ENCODE results near the gene GDNF. TPM values are rescaled to one million over a fixed set of nuclear protein-coding genes. Genes with fewer than 3 reads are reported as not detected.

The GDNF gene
- total RNA-seq, 1 experiment from 2014 or later: 14.7 TPM

DNA sequence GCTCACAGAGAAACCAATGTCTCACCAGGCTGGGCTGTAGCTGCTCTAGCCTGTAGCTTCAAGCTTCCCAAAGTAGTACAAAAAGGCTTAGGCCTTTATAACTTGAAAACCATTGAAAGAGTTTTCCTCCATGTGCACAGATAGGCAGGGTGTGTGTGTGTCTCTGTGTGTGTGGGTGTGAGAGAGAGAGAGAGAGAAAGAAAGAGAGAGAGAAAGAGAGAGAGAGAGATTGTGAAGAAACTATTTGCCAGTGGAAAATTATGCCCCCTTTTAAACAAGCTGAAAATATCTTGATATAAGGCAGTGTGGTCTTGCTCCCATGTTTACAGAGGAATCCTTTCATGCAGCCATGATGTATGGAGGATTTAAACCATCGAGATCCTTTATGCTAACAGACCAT lies 17.9 kb upstream of the GDNF start:
- H3K27ac ChIP-seq (ENCODE audit: low read depth, low read length, poor library complexity, severe bottlenecking): no peak overlapping the region
- BruUV-seq (replicated peaks): no TSS peak
- no peak for TF ChIP-seq EZH2 (IDR thresholded peaks at IDR 0.05; ENCODE audit: borderline replicate concordance, low read depth, low read length, poor library complexity, severe bottlenecking)
- TF ChIP-seq, protein P1, sequence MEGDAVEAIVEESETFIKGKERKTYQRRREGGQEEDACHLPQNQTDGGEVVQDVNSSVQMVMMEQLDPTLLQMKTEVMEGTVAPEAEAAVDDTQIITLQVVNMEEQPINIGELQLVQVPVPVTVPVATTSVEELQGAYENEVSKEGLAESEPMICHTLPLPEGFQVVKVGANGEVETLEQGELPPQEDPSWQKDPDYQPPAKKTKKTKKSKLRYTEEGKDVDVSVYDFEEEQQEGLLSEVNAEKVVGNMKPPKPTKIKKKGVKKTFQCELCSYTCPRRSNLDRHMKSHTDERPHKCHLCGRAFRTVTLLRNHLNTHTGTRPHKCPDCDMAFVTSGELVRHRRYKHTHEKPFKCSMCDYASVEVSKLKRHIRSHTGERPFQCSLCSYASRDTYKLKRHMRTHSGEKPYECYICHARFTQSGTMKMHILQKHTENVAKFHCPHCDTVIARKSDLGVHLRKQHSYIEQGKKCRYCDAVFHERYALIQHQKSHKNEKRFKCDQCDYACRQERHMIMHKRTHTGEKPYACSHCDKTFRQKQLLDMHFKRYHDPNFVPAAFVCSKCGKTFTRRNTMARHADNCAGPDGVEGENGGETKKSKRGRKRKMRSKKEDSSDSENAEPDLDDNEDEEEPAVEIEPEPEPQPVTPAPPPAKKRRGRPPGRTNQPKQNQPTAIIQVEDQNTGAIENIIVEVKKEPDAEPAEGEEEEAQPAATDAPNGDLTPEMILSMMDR (conservative IDR thresholded peaks at IDR 0.05; ENCODE audit: low read depth, low read length): no peak
- no peak overlapping the region for H3K4me3 ChIP-seq (ENCODE audit: low read depth, low read length, poor library complexity, severe bottlenecking)
- H3K9me3 ChIP-seq (ENCODE audit: low read depth, low read length, poor library complexity, severe bottlenecking): no peaks in the 10 kb centered on the region
- no peaks in the 10 kb centered on the region for H3K27me3 ChIP-seq (replicated peaks; ENCODE audit: insufficient read depth, low read depth, low read length, poor library complexity)
- H3K4me1 ChIP-seq (ENCODE audit: insufficient read depth, low read length, poor library complexity, severe bottlenecking): no peaks in the 10 kb centered on the region
- intact Hi-C loops (cut with micrococcal nuclease; ENCODE audit: unreplicated experiment): no loop called here
- CTCF ChIA-PET: interaction anchor here (0.6 kb wide), 1 partner anchor 16 kb away, joined by 3 read pairs; no protein-coding TSS in a partner anchor
- POLR2A ChIA-PET (ENCODE audit: low non-redundant PET): no interaction called here
- DNase-seq (ENCODE audit: low spot score): no peak
- H3K36me3 ChIP-seq (ENCODE audit: insufficient read depth, low read length, poor library complexity, severe bottlenecking): no peaks in the 10 kb centered on the region

DNA sequence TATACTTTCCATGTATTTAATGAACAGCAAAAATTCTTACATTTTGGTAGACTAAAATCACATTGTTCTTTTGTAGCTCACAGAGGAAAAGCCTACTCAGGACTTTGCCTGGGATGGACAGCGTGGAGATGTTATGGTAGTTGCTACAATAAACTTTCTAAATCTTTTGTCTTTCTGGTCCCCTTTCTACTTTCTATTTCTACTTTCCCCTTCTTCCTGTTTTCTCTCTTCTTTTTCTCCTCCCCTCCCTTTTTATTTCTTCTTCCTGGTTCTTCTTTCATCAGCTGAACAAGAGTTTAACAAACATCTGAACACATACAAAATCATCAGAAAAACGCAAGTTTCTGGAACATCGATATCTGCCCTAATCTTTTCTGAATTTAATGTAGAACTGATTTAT lies 15.6 kb upstream of the GDNF start:
- TF ChIP-seq, protein P1 (conservative IDR thresholded peaks at IDR 0.05; ENCODE audit: low read depth, low read length): no peak
- no peak for TF ChIP-seq EZH2 (IDR thresholded peaks at IDR 0.05; ENCODE audit: borderline replicate concordance, low read depth, low read length, poor library complexity, severe bottlenecking)
- intact Hi-C loops (cut with micrococcal nuclease; ENCODE audit: unreplicated experiment): no loop called here
- Histone ChIP-seq H3K27me3 (replicated peaks; ENCODE audit: insufficient read depth, low read depth, low read length, poor library complexity) (no peaks in the 10 kb centered on the region), H3K36me3 (ENCODE audit: insufficient read depth, low read length, poor library complexity, severe bottlenecking) (no peaks in the 10 kb centered on the region), H3K4me3 (ENCODE audit: low read depth, low read length, poor library complexity, severe bottlenecking) (no peak overlapping the region), H3K4me1 (ENCODE audit: insufficient read depth, low read length, poor library complexity, severe bottlenecking) (no peaks in the 10 kb centered on the region), H3K27ac (ENCODE audit: low read depth, low read length, poor library complexity, severe bottlenecking) (no peak overlapping the region), H3K9me3 (ENCODE audit: low read depth, low read length, poor library complexity, severe bottlenecking) (no peaks in the 10 kb centered on the region)
- ChIA-PET CTCF (no interaction called here), POLR2A (ENCODE audit: low non-redundant PET) (no interaction called here)
- no TSS peak for BruUV-seq (replicated peaks)
- DNase-seq (ENCODE audit: low spot score): no peak

DNA sequence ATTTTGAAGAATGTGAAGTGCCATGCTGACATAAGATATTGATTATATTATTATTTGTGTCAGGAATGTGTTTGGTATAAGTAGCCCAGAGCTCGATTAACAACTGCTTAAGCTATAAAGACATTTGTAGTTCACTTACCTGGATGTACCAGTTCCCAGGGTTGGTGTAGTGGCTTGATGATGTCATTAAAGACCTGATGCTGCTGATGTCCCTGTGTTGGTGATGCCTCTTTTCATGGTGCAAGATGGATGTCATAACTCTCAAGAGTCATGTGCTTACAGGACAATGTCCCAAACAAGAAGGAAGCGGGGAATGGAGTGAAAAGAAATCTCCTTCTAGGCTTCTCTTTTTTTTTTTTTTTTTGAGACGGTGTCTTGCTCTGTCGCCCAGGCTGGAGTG lies 11.5 kb upstream of the GDNF start:
- no peak for DNase-seq (ENCODE audit: low spot score)
- no peak overlapping the region for H3K4me3 ChIP-seq (ENCODE audit: low read depth, low read length, poor library complexity, severe bottlenecking)
- POLR2A ChIA-PET (ENCODE audit: low non-redundant PET): no interaction called here
- H3K27me3 ChIP-seq (replicated peaks; ENCODE audit: insufficient read depth, low read depth, low read length, poor library complexity): no peaks in the 10 kb centered on the region
- no peaks in the 10 kb centered on the region for H3K36me3 ChIP-seq (ENCODE audit: insufficient read depth, low read length, poor library complexity, severe bottlenecking)
- CTCF ChIA-PET: no interaction called here
- BruUV-seq (replicated peaks): no TSS peak
- H3K4me1 ChIP-seq (ENCODE audit: insufficient read depth, low read length, poor library complexity, severe bottlenecking): peaks cover 11% of the 10 kb centered on the region
- TF ChIP-seq, protein P1 (conservative IDR thresholded peaks at IDR 0.05; ENCODE audit: low read depth, low read length): no peak
- no peak for TF ChIP-seq EZH2 (IDR thresholded peaks at IDR 0.05; ENCODE audit: borderline replicate concordance, low read depth, low read length, poor library complexity, severe bottlenecking)
- H3K27ac ChIP-seq (ENCODE audit: low read depth, low read length, poor library complexity, severe bottlenecking): no peak overlapping the region
- intact Hi-C loops (cut with micrococcal nuclease; ENCODE audit: unreplicated experiment): no loop called here
- H3K9me3 ChIP-seq (ENCODE audit: low read depth, low read length, poor library complexity, severe bottlenecking): no peaks in the 10 kb centered on the region

Measured in A673 (cell line).